ENCODE measurements around the gene CNIH3.

The CNIH3 gene

GRCh38 chr1:224734261-224734935 is 118.3 kb downstream of the CNIH3 start:
- DNase-seq (ENCODE audit: extremely low read depth, low read depth): no peak
- no peak for TF ChIP-seq CTCF (IDR thresholded peaks at IDR 0.05; ENCODE audit: low read depth, low read length)

- no peak for TF ChIP-seq CTCF (IDR thresholded peaks at IDR 0.05; ENCODE audit: low read depth, low read length)
- DNase-seq (ENCODE audit: extremely low read depth, low read depth): no peak
These were observed 119.0 kb downstream of the CNIH3 start for GRCh38 chr1:224735159-224735558.

- DNase-seq (ENCODE audit: extremely low read depth, low read depth): peak; percentile 16
These were observed 120.7 kb downstream of the CNIH3 start for GRCh38 chr1:224736619-224737352.

DNA sequence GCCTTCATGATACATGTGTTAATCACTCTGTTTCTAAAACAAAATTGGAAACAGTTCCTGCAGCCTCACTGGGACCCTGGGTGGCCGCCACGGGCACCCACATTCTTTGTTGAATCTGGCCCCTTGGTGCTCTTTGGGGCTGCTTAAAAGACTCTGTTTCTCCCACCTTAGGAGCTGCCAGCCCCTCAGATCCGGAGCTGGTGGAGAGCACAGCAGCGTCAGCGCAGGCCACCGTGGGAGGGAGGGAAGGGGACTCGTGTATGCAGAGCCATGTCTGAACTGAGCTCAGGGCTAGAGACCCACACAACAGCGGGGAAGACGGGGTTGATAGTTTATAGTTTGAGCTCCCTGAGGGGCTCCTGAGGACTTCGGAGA is 121.2 kb downstream of the CNIH3 start:
- no peak for DNase-seq (ENCODE audit: extremely low read depth, low read depth)
- TF ChIP-seq CTCF (IDR thresholded peaks at IDR 0.05; ENCODE audit: low read depth, low read length): no peak

More at GRCh38 chr1:224736619-224737352, 120.7 kb downstream of the CNIH3 start:
- no peak for TF ChIP-seq CTCF (IDR thresholded peaks at IDR 0.05; ENCODE audit: low read depth, low read length)

DNA sequence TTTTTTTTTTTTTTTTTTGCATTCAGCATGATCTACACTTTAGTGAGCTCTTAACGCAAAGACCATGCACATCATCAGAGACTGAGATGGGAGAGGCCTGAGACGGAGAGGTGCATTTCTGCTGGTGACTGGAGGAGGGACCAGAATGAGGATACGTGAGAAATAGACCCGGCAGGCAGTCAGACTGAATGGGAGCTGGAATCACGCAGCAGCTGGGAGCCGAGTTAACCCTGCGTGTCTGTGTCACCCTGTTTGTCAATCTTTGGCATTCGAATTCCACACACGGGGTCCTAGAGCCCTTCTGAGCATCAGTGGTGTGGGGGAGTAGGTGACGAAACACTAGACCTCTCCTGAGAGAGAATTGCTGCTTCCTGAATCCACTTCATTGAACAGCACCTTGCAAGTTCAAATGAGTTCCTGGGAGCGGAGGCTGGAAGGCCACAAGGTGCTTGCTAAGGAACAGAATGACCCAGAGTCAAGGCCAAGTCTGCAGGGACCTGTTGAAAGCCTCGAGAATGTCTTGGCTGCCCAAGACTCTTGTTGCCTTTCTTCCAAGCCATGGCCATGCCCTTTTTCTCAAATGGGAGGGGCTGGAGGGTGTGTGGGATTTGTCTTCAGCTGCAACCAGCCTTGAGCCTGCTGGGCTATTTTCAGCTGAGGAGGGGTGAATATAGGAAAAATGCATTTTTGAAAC is 123.3 kb downstream of the CNIH3 start:
- no peak for DNase-seq (ENCODE audit: extremely low read depth, low read depth)

GRCh38 chr1:224739997-224740684 is 124.0 kb downstream of the CNIH3 start:
- no peak for DNase-seq (ENCODE audit: extremely low read depth, low read depth)
- TF ChIP-seq CTCF (IDR thresholded peaks at IDR 0.05; ENCODE audit: low read depth, low read length): no peak

More for the DNA sequence above, 123.3 kb downstream of the CNIH3 start:
- TF ChIP-seq CTCF (IDR thresholded peaks at IDR 0.05; ENCODE audit: low read depth, low read length): no peak
